HepG2 (cell line): ENCODE measurements around the gene MEX3A. TPM values are rescaled to one million over a fixed set of nuclear protein-coding genes. Genes with fewer than 3 reads are reported as not detected.

Experiments used
- AHR ChIP-seq: IDR thresholded peaks from 2 replicates; pipeline ENCODE4 v1.6.1; 2018; ENCODE audit warnings: missing genetic modification reagents, missing compliant biosample characterization
- CCDC6 ChIP-seq: sonication (generic); formaldehyde crosslinking; IDR thresholded peaks from 2 replicates; pipeline ENCODE4 v1.8.1; 2022; ENCODE audit warnings: mild to moderate bottlenecking, missing genetic modification reagents, moderate library complexity
- CREM ChIP-seq, 2 experiments: sonication (generic) in 1 of 2; formaldehyde crosslinking in 1 of 2; IDR thresholded peaks; 2 replicates each; pipeline versions ENCODE4 v1.4.0 to v1.6.1; 2016 to 2020; ENCODE audit warnings: antibody characterized with exemption in 1 of 2, mild to moderate bottlenecking in 1 of 2, missing genetic modification reagents in 1 of 2
- ELF1 ChIP-seq: sonication (generic); formaldehyde crosslinking; IDR thresholded peaks from 2 replicates; pipeline ENCODE4 v1.4.0; 2020; ENCODE audit warnings: missing genetic modification reagents
- ERF ChIP-seq: IDR thresholded peaks from 2 replicates; pipeline ENCODE4 v1.6.1; 2018; ENCODE audit warnings: missing biosample characterization, missing genetic modification reagents
- GABPB1 ChIP-seq: IDR thresholded peaks from 2 replicates; pipeline ENCODE4 v1.6.1; 2016; ENCODE audit warnings: mild to moderate bottlenecking, missing genetic modification reagents, moderate library complexity, missing compliant biosample characterization
- JUNB ChIP-seq: sonication (generic); formaldehyde crosslinking; IDR thresholded peaks from 2 replicates; pipeline ENCODE4 v1.8.0; 2022; ENCODE audit warnings: missing genetic modification reagents, mild to moderate bottlenecking, borderline replicate concordance
- KAT2B ChIP-seq: fragments of 150-350 bp; IDR thresholded peaks from 2 replicates; pipeline ENCODE4 v1.6.1; 2014; ENCODE audit warnings: low read depth, low read length, borderline replicate concordance
- MAX ChIP-seq: IDR thresholded peaks from 2 replicates; pipeline ENCODE4 v1.6.1; 2012; ENCODE audit warnings: inconsistent platforms
- POLR2A ChIP-seq, 2 experiments: IDR thresholded peaks; 2 replicates each; pipeline ENCODE4 v1.6.1; 2011; ENCODE audit warnings: low read depth in 2 of 2, low read length in 2 of 2, mild to moderate bottlenecking in 1 of 2, moderate library complexity in 1 of 2; ENCODE audit not compliant: insufficient read depth in 1 of 2
- SMAD3 ChIP-seq: sonication (generic); formaldehyde crosslinking; IDR thresholded peaks from 2 replicates; pipeline ENCODE4 v1.4.0; 2020; ENCODE audit warnings: missing genetic modification reagents
- SPEN ChIP-seq: sonication (generic); formaldehyde crosslinking; IDR thresholded peaks from 2 replicates; pipeline ENCODE4 v1.5.1; 2020; ENCODE audit warnings: low read depth, mild to moderate bottlenecking, missing genetic modification reagents
- ZFX ChIP-seq: sonication (generic); formaldehyde crosslinking; IDR thresholded peaks from 2 replicates; pipeline ENCODE4 v1.4.0; 2020; ENCODE audit warnings: mild to moderate bottlenecking, low read depth, missing genetic modification reagents, moderate library complexity
- ZNF121 ChIP-seq: sonication (generic); formaldehyde crosslinking; IDR thresholded peaks from 2 replicates; pipeline ENCODE4 v1.5.0; 2020; ENCODE audit warnings: mild to moderate bottlenecking, missing genetic modification reagents
- ZNF160 ChIP-seq: sonication (generic); formaldehyde crosslinking; IDR thresholded peaks from 2 replicates; pipeline ENCODE4 v1.8.0; 2022; ENCODE audit warnings: mild to moderate bottlenecking, inconsistent platforms, missing genetic modification reagents
- ZNF350 ChIP-seq: sonication (generic); formaldehyde crosslinking; IDR thresholded peaks from 2 replicates; pipeline ENCODE4 v1.4.0; 2020; ENCODE audit warnings: mild to moderate bottlenecking, low read depth, missing genetic modification reagents, borderline replicate concordance
- ZNF746 ChIP-seq: sonication (generic); formaldehyde crosslinking; IDR thresholded peaks from 2 replicates; pipeline ENCODE4 v1.8.0; 2022; ENCODE audit warnings: mild to moderate bottlenecking, missing genetic modification reagents
- ZNF878 ChIP-seq: sonication (generic); formaldehyde crosslinking; IDR thresholded peaks from 2 replicates; pipeline ENCODE4 v1.8.1; 2023; ENCODE audit warnings: mild to moderate bottlenecking, missing genetic modification reagents, moderate library complexity
- polyA plus RNA-seq, 8 experiments: library from polyadenylated mRNA; depleted of rRNA in 3 of 8; stranded (reverse) in 7 of 8; unstranded in 1 of 8; fragments of >200 nt; fragmentation: Illumina TruSeq in 4 of 8; extraction: Trizol in 4 of 8; gene quantifications; 2 replicates each; pipeline versions ENCODE4 v1.2.1 to v1.2.3, GENCODE V29; 2011 to 2016; ENCODE audit warnings: low read depth in 4 of 8, missing spikeins in 1 of 8, mixed read lengths in 1 of 8; ENCODE audit not compliant: insufficient read depth in 1 of 8
- total RNA-seq, 5 experiments: library from RNA; depleted of rRNA; stranded (reverse); fragments of >200 nt; fragmentation: Illumina TruSeq; extraction: Trizol; gene quantifications; 2 replicates each; pipeline ENCODE4 v1.2.3, GENCODE V29; 2016; ENCODE audit warnings: low read depth in 1 of 5
- TF ChIP-seq, protein P1 (sequence below): IDR thresholded peaks from 2 replicates; pipeline ENCODE4 v1.6.1; 2016
- TF ChIP-seq, protein P2 (sequence below): sonication (generic); formaldehyde crosslinking; IDR thresholded peaks from 2 replicates; pipeline ENCODE4 v1.4.0; 2020; ENCODE audit warnings: missing genetic modification reagents, mild to moderate bottlenecking, borderline replicate concordance
- TF ChIP-seq, protein P3 (sequence below): IDR thresholded peaks from 2 replicates; pipeline ENCODE4 v1.6.1; 2016; ENCODE audit warnings: mild to moderate bottlenecking
- TF ChIP-seq, protein P4 (sequence below): sonication (generic); formaldehyde crosslinking; IDR thresholded peaks from 2 replicates; pipeline ENCODE4 v1.4.0; 2020; ENCODE audit warnings: missing genetic modification reagents, borderline replicate concordance

The MEX3A gene
- total and polyA plus RNA-seq, 2 of the 13 experiments (the other 11 are each of a cell fraction or from before 2014, with no cell fraction given): 7.6 to 9.1 TPM

GRCh38 chr1:156118177-156118868, 36.1 kb upstream of the MEX3A start (continued):
- TF ChIP-seq ZNF746 (CRISPR knock-in tag) (0 out of 2 replicates have a peak, but pooled peaks have one; percentile 42), CREM (IDR thresholded peaks at IDR 0.05) (peak; percentile 62), CREM (CRISPR knock-in tag; IDR thresholded peaks at IDR 0.05) (no peak), CCDC6 (CRISPR knock-in tag) (no peak), ZNF160 (no peak), MAX (peak; percentile 84), ERF (CRISPR knock-in tag) (peak; percentile 20; the same call in 1 of the 2 replicates), SMAD3 (CRISPR knock-in tag) (no peak), GABPB1 (CRISPR knock-in tag) (0 out of 2 replicates have a peak, but pooled peaks have one; percentile 28), SPEN (peak; percentile 70), ELF1 (peak; percentile 62), AHR (peak; percentile 70; the same call in 1 of the 2 replicates), ZNF121 (CRISPR knock-in tag) (peak; percentile 27; the same call in 1 of the 2 replicates), ZFX (peak; percentile 87), POLR2A (IDR thresholded peaks at IDR 0.05; ENCODE audit: insufficient read depth in 1 of 2, low read depth in 2 of 2, low read length in 2 of 2) (peak in 1 of 2 experiments; percentile 71; a peak in 2 of 4 replicates), KAT2B (no peak), JUNB (CRISPR knock-in tag) (no peak), ZNF878 (CRISPR knock-in tag) (no peak), ZNF350 (CRISPR knock-in tag) (0 out of 2 replicates have a peak, but pooled peaks have one; percentile 34)
- TF ChIP-seq, protein P1, sequence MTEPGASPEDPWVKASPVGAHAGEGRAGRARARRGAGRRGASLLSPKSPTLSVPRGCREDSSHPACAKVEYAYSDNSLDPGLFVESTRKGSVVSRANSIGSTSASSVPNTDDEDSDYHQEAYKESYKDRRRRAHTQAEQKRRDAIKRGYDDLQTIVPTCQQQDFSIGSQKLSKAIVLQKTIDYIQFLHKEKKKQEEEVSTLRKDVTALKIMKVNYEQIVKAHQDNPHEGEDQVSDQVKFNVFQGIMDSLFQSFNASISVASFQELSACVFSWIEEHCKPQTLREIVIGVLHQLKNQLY (CRISPR knock-in tag): 0 out of 2 replicates have a peak, but pooled peaks have one; percentile 25
- TF ChIP-seq, protein P2, sequence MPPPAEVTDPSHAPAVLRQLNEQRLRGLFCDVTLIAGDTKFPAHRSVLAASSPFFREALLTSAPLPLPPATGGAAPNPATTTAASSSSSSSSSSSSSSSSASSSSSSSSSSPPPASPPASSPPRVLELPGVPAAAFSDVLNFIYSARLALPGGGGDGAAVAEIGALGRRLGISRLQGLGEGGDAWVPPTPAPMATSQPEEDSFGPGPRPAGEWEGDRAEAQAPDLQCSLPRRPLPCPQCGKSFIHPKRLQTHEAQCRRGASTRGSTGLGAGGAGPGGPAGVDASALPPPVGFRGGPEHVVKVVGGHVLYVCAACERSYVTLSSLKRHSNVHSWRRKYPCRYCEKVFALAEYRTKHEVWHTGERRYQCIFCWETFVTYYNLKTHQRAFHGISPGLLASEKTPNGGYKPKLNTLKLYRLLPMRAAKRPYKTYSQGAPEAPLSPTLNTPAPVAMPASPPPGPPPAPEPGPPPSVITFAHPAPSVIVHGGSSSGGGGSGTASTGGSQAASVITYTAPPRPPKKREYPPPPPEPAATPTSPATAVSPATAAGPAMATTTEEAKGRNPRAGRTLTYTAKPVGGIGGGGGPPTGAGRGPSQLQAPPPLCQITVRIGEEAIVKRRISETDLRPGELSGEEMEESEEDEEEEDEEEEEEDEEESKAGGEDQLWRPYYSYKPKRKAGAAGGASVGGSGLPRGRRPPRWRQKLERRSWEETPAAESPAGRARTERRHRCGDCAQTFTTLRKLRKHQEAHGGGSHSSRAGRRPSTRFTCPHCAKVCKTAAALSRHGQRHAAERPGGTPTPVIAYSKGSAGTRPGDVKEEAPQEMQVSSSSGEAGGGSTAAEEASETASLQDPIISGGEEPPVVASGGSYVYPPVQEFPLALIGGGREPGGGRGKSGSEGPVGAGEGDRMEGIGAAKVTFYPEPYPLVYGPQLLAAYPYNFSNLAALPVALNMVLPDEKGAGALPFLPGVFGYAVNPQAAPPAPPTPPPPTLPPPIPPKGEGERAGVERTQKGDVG (CRISPR knock-in tag): no peak
- TF ChIP-seq, protein P3, sequence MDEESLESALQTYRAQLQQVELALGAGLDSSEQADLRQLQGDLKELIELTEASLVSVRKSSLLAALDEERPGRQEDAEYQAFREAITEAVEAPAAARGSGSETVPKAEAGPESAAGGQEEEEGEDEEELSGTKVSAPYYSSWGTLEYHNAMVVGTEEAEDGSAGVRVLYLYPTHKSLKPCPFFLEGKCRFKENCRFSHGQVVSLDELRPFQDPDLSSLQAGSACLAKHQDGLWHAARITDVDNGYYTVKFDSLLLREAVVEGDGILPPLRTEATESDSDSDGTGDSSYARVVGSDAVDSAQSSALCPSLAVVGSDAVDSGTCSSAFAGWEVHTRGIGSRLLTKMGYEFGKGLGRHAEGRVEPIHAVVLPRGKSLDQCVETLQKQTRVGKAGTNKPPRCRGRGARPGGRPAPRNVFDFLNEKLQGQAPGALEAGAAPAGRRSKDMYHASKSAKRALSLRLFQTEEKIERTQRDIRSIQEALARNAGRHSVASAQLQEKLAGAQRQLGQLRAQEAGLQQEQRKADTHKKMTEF: peak; percentile 51; the same call in 1 of the 2 replicates
- TF ChIP-seq, protein P4, sequence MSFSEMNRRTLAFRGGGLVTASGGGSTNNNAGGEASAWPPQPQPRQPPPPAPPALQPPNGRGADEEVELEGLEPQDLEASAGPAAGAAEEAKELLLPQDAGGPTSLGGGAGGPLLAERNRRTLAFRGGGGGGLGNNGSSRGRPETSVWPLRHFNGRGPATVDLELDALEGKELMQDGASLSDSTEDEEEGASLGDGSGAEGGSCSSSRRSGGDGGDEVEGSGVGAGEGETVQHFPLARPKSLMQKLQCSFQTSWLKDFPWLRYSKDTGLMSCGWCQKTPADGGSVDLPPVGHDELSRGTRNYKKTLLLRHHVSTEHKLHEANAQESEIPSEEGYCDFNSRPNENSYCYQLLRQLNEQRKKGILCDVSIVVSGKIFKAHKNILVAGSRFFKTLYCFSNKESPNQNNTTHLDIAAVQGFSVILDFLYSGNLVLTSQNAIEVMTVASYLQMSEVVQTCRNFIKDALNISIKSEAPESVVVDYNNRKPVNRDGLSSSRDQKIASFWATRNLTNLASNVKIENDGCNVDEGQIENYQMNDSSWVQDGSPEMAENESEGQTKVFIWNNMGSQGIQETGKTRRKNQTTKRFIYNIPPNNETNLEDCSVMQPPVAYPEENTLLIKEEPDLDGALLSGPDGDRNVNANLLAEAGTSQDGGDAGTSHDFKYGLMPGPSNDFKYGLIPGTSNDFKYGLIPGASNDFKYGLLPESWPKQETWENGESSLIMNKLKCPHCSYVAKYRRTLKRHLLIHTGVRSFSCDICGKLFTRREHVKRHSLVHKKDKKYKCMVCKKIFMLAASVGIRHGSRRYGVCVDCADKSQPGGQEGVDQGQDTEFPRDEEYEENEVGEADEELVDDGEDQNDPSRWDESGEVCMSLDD (CRISPR knock-in tag): 0 out of 2 replicates have a peak, but pooled peaks have one; percentile 53
